Immature natural killer cell (primary cell): Measurements from ENCODE around the gene UBAC1. TPM values are rescaled to one million over a fixed set of nuclear protein-coding genes. Genes with fewer than 3 reads are reported as not detected.
"Not testable (repeated sequence)": the region's sequence is repeated elsewhere in the genome, so short reads cannot be mapped to it uniquely, and the experiment has no call there.

Experiments used
- DNase-seq, 3 donors: peaks; one replicate each; pipeline ENCODE4 v3.0.0; 2022; ENCODE audit warnings: mixed read lengths in 1 of 3
- H3K27ac Mint-ChIP-seq, 6 donors: one replicate each; pipeline ENCODE4 v1.8.0; 2020; ENCODE audit warnings: mixed read lengths in 6 of 6, mild to moderate bottlenecking in 5 of 6, inconsistent platforms in 4 of 6, moderate library complexity in 3 of 6
- H3K27me3 Mint-ChIP-seq, 3 donors: one replicate each; pipeline ENCODE4 v1.8.0; 2020 to 2021; ENCODE audit warnings: low read depth in 3 of 3, mild to moderate bottlenecking in 3 of 3, mixed read lengths in 3 of 3, moderate library complexity in 3 of 3, inconsistent platforms in 1 of 3
- H3K36me3 Mint-ChIP-seq, 3 donors: one replicate each; pipeline ENCODE4 v1.8.0; 2020; ENCODE audit warnings: mixed read lengths in 3 of 3, inconsistent platforms in 2 of 3, mild to moderate bottlenecking in 2 of 3
- H3K4me1 Mint-ChIP-seq, 2 donors: one replicate each; pipeline ENCODE4 v1.8.0; 2020; ENCODE audit warnings: inconsistent platforms in 2 of 2, mild to moderate bottlenecking in 2 of 2, mixed read lengths in 2 of 2, moderate library complexity in 1 of 2
- H3K4me3 Mint-ChIP-seq, 5 donors: one replicate each; pipeline ENCODE4 v1.8.0; 2020; ENCODE audit warnings: mild to moderate bottlenecking in 5 of 5, mixed read lengths in 5 of 5, inconsistent platforms in 3 of 5, moderate library complexity in 3 of 5
- H3K9me3 Mint-ChIP-seq, 6 donors: one replicate each; pipeline ENCODE4 v1.8.0; 2020; ENCODE audit warnings: mild to moderate bottlenecking in 6 of 6, mixed read lengths in 6 of 6, inconsistent platforms in 4 of 6, moderate library complexity in 3 of 6
- polyA plus RNA-seq, 3 donors: library from polyadenylated mRNA; unstranded; fragments of 300-500 nt; fragmentation: Illumina TruSeq; gene quantifications; one replicate each; pipeline ENCODE4 v1.2.3, GENCODE V29; 2021

Gene UBAC1
- polyA plus RNA-seq, 3 donors from 2014 or later: 16.4 to 28.3 (median 17.7) TPM

DNA sequence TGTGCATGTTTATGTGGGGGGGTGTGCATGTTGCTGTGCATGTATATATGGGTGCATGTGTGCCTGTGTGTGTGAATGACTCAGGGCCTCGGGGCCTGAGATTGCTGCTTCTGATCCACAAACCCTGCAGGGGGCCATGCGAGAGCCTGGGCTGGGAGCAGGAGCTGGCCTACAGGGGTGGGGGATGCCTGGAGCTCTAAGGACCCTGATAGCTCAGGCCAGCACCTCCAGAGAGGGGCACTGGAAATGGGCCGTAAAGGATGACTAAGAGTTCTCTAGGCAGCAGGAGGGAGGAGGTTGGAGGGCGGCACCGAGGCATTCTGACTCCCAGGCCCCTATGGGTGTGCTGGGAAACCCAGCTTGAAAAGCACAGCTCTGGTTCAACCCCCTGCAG is 6.9 kb upstream of the UBAC1 start:
- no peak for DNase-seq
- Mint-ChIP-seq H3K9me3 (no peaks in the 10 kb centered on the region), H3K27me3 (peaks cover 4 to 8% (median 8%) of the 10 kb centered on the region in 3 donors), H3K27ac (peak overlapping the region in 4 of 6 donors; percentile 4 to 71 (median 54)), H3K4me3 (no peak overlapping the region), H3K4me1 (peaks cover 6 to 9% of the 10 kb centered on the region in 2 donors), H3K36me3 (no peaks in the 10 kb centered on the region)

DNA sequence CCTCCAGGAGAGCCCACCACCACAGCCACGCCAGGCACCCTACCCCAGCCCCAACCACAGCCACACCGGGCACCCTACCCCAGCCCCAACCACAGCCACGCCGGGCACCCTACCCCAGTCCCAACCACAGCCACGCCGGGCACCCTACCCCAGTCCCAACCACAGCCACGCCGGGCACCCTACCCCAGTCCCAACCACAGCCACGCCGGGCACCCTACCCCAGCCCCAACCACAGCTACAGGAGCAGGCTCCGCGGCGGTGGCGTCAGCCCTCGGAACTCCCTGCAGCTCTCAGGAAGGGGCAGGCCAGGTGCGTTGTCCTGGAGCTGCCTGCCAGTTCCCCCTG is 5.7 kb upstream of the UBAC1 start:
- H3K27me3 Mint-ChIP-seq: peaks cover 5 to 16% (median 9%) of the 10 kb centered on the region in 3 donors
- H3K27ac Mint-ChIP-seq, H3K9me3 Mint-ChIP-seq, DNase-seq, H3K4me3 Mint-ChIP-seq, H3K36me3 Mint-ChIP-seq: not testable (repeated sequence)
- peaks cover 10 to 13% of the 10 kb centered on the region in 2 donors for H3K4me1 Mint-ChIP-seq

DNA sequence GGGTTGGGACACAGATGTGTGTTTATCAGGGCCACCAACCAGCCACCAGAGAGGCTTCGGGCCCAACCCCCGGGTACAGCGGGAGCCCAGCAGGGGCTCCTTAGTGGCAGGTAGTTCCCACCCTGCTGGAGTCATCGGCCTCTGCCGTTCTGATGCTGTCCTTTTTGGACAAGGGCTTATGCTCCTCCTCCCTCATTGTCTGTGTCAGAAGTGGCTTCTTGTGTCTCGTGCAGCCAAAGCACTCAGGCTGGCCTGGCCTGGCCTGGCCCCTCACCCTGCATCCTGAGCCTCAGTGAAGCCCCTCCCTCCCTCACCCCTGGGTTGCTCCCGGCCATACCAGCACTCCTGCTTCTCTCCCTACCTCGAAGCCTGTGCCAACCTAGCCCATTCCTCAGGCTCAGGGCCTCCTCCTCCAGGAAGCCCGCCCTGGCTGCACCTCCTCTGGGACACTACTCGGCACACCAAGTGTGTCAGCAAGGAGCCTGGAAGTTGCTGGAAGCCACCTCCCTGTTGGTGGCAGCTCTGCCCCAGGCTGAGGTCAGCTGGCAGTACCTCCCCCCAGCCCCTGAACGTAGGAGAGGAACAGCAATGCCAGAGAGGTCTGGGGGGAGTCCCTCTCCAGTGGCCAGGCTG is 4.1 kb upstream of the UBAC1 start:
- H3K36me3 Mint-ChIP-seq: no peaks in the 10 kb centered on the region
- peaks cover 16 to 26% (median 18%) of the 10 kb centered on the region in 3 donors for H3K27me3 Mint-ChIP-seq
- peaks cover 18 to 22% of the 10 kb centered on the region in 2 donors for H3K4me1 Mint-ChIP-seq
- no peak overlapping the region for H3K27ac Mint-ChIP-seq
- H3K4me3 Mint-ChIP-seq: no peak overlapping the region
- no peaks in the 10 kb centered on the region for H3K9me3 Mint-ChIP-seq
- DNase-seq: no peak

GRCh38 chr9:135963938-135964337 is 2.8 kb upstream of the UBAC1 start:
- Mint-ChIP-seq H3K36me3 (no peaks in the 10 kb centered on the region), H3K9me3 (no peaks in the 10 kb centered on the region), H3K4me3 (no peak overlapping the region), H3K27ac (no peak overlapping the region), H3K4me1 (peaks cover 29 to 30% of the 10 kb centered on the region in 2 donors), H3K27me3 (peaks cover 21 to 33% (median 21%) of the 10 kb centered on the region in 3 donors)
- DNase-seq: no peak

- Mint-ChIP-seq H3K9me3 (no peaks in the 10 kb centered on the region), H3K4me3 (no peak overlapping the region), H3K36me3 (no peaks in the 10 kb centered on the region), H3K27ac (peak overlapping the region in 1 of 6 donors; percentile 78), H3K27me3 (peaks cover 21 to 33% (median 22%) of the 10 kb centered on the region in 3 donors), H3K4me1 (peaks cover 30 to 32% of the 10 kb centered on the region in 2 donors)
- DNase-seq: no peak
These were observed 2.2 kb upstream of the UBAC1 start for GRCh38 chr9:135963338-135963737.

DNA sequence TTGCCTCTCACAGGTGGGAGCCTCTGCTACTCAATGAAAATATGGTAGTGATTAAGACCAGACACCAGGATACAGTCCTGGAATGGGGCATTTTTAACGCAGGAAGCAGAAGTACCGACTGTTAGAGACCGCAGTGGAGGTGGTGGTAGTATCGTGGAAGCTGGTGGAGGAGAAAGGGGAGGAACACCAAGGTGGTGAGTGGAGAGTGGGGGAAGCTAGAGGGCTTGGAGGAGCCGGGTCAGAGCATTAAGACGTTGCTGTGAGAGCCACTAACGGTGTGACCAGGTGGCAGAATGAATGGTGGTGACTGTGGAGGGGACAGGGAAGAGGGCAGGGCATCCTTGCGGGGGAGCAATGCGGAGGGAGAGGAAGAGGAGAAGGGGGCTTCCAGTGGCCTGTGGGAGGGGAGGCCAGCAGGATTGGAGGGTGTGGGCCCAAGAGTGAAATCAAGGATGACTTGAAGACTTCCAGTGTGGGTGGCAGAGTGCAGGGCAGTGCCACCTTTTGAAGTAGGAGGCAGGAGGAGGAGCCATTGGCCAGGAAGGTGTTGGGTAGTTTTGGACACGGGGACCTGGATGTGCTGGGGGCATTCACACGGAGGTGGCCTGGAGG is 1.6 kb upstream of the UBAC1 start:
- H3K4me3 Mint-ChIP-seq: peak overlapping the region in 2 of 5 donors; percentile 6 to 84
- peaks cover 21 to 31% (median 21%) of the 10 kb centered on the region in 3 donors for H3K27me3 Mint-ChIP-seq
- peaks cover 28 to 31% of the 10 kb centered on the region in 2 donors for H3K4me1 Mint-ChIP-seq
- DNase-seq: no peak
- peak overlapping the region in 4 of 6 donors; percentile 40 to 90 (median 79) for H3K27ac Mint-ChIP-seq
- no peaks in the 10 kb centered on the region for H3K9me3 Mint-ChIP-seq
- no peaks in the 10 kb centered on the region for H3K36me3 Mint-ChIP-seq

- Mint-ChIP-seq H3K36me3 (no peaks in the 10 kb centered on the region), H3K27ac (peak overlapping the region; percentile 78 to 93 (median 87)), H3K9me3 (no peaks in the 10 kb centered on the region), H3K4me1 (peaks cover 22 to 26% of the 10 kb centered on the region in 2 donors), H3K4me3 (peak overlapping the region; percentile 63 to 84 (median 78)), H3K27me3 (peaks cover 17 to 26% (median 17%) of the 10 kb centered on the region in 3 donors)
- no peak for DNase-seq
These were observed 880 bp upstream of the UBAC1 start for GRCh38 chr9:135961811-135962695.

GRCh38 chr9:135960411-135961276 is 529 bp downstream of the UBAC1 start:
- Mint-ChIP-seq H3K27me3 (peaks cover 17 to 26% (median 17%) of the 10 kb centered on the region in 3 donors), H3K36me3 (no peaks in the 10 kb centered on the region), H3K4me3 (peak overlapping the region; percentile 68 to 88 (median 79)), H3K27ac (peak overlapping the region; percentile 60 to 83 (median 78)), H3K4me1 (peaks cover 22 to 26% of the 10 kb centered on the region in 2 donors), H3K9me3 (no peaks in the 10 kb centered on the region)
- DNase-seq: no peak

DNA sequence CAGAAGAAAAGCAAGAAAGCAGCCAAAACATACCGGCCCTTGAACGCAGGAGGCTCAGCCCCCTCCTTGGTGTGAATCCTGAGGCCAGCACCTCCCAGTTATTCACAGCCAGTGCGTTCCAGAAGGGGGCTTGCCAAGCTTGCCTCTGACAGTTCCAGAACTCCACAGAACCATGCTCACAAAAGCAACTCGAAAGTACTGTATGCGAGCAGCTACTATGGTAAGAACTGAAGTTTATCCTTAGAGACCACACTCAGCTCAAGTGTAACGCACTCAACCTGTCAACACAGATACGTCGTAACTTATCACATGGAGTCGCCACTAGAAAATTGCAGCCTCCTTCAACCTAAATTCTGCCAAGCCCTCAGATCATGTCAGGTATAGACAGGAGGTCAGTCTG is 1.4 kb downstream of the UBAC1 start:
- Mint-ChIP-seq H3K9me3 (no peaks in the 10 kb centered on the region), H3K27me3 (peaks cover 17 to 26% (median 17%) of the 10 kb centered on the region in 3 donors), H3K4me1 (peaks cover 22 to 26% of the 10 kb centered on the region in 2 donors), H3K4me3 (peak overlapping the region; percentile 68 to 88 (median 79)), H3K27ac (peak overlapping the region; percentile 50 to 81 (median 74)), H3K36me3 (peaks cover 0 to under 1% (median 0%) of the 10 kb centered on the region in 3 donors)
- DNase-seq: no peak

GRCh38 chr9:135958485-135958884 is 2.7 kb downstream of the UBAC1 start:
- Mint-ChIP-seq H3K9me3 (no peaks in the 10 kb centered on the region), H3K27ac (peak overlapping the region in 2 of 6 donors; percentile 12 to 81), H3K36me3 (peaks cover 0 to 4% (median 0%) of the 10 kb centered on the region in 3 donors), H3K4me1 (peaks cover 22 to 26% of the 10 kb centered on the region in 2 donors), H3K4me3 (peak overlapping the region in 1 of 5 donors; percentile 25), H3K27me3 (peaks cover 17 to 26% (median 17%) of the 10 kb centered on the region in 3 donors)
- DNase-seq: no peak

DNA sequence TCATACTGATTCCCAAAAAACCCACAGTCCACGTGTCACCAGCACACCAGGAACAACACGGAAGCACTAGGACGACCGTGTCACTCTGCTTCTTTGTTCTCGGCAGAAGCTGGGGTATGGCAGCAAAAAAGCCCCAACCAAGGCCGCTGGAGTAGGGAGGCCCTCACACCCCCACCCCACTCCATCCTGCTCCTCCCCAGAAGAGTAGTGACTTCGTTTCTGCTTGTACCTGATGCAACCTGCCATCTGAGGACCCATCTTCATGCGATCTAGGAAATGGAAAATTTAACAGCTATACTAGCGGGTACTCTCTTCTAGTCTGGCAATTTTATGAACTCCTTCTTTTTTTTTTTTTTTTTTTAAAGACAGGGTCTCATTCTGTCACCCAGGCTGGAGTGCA is 3.7 kb downstream of the UBAC1 start:
- Mint-ChIP-seq H3K4me3 (no peak overlapping the region), H3K4me1 (peaks cover 22 to 26% of the 10 kb centered on the region in 2 donors), H3K36me3 (peaks cover 0 to 10% (median 2%) of the 10 kb centered on the region in 3 donors), H3K27me3 (peaks cover 14 to 23% (median 17%) of the 10 kb centered on the region in 3 donors), H3K27ac (no peak overlapping the region), H3K9me3 (no peaks in the 10 kb centered on the region)
- no peak for DNase-seq

- Mint-ChIP-seq H3K4me3 (no peak overlapping the region), H3K27me3 (peaks cover 13 to 16% (median 15%) of the 10 kb centered on the region in 3 donors), H3K36me3 (peaks cover 0 to 16% (median 2%) of the 10 kb centered on the region in 3 donors), H3K27ac (no peak overlapping the region), H3K9me3 (no peaks in the 10 kb centered on the region), H3K4me1 (peaks cover 16 to 21% of the 10 kb centered on the region in 2 donors)
- no peak for DNase-seq
These were observed 4.4 kb downstream of the UBAC1 start for GRCh38 chr9:135956802-135957174.
